Measurements from ENCODE around the gene TMEM108. TPM values are rescaled to one million over a fixed set of nuclear protein-coding genes. Genes with fewer than 3 reads are reported as not detected.

The TMEM108 gene
- total RNA-seq, 1 experiment from 2014 or later: not detected

- Histone ChIP-seq H3K4me1 (ENCODE audit: control insufficient read depth in 1 of 2, insufficient read depth in 2 of 2, low read length in 2 of 2) (no peaks in the 10 kb centered on the region), H3K27me3 (ENCODE audit: insufficient read depth, low read length) (peaks cover 22% of the 10 kb centered on the region; the same call in 1 of the 2 replicates), H3K9me3 (ENCODE audit: control insufficient read depth in 1 of 2, insufficient read depth in 1 of 2, low read depth in 1 of 2, low read length in 2 of 2) (no peaks in the 10 kb centered on the region), H3K27ac (ENCODE audit: low read depth, low read length) (no peak overlapping the region), H3K4me2 (ENCODE audit: low read length) (no peak overlapping the region), H3K4me3 (replicated peaks in 1 of 2; ENCODE audit: low read depth in 1 of 2, low read length in 2 of 2) (no peak overlapping the region), H4K20me1 (ENCODE audit: insufficient read depth) (no peaks in the 10 kb centered on the region), H3K79me2 (ENCODE audit: insufficient read depth, low read length) (no peaks in the 10 kb centered on the region), H2AFZ (ENCODE audit: low read depth, low read length, poor library complexity, severe bottlenecking) (no peak overlapping the region), H3K9me2 (ENCODE audit: insufficient read depth) (no peaks in the 10 kb centered on the region), H3K9ac (ENCODE audit: low read length) (no peak overlapping the region), H3K36me3 (ENCODE audit: control insufficient read depth in 1 of 2, insufficient read depth in 2 of 2, low read length in 2 of 2) (no peaks in the 10 kb centered on the region)
- ATAC-seq (no peak), DNase-seq (ENCODE audit: low read depth, low spot score) (no peak)
- ChIA-PET RAD21 (ENCODE audit: low non-redundant PET in 1 of 2, low total read pairs in 2 of 2, uncharacterized antibody in 2 of 2, unreplicated experiment in 2 of 2) (no interaction called here), POLR2A (no interaction called here), CTCF (no interaction called here)
- no peak for TF ChIP-seq ZBTB33 (IDR thresholded peaks at IDR 0.05; ENCODE audit: extremely low read depth, insufficient replicate concordance, low read length)
- no peak for TF ChIP-seq ZNF274 (IDR thresholded peaks at IDR 0.05; ENCODE audit: low read depth, low read length)
- TF ChIP-seq EZH2 (IDR thresholded peaks at IDR 0.05): no peak
- TF ChIP-seq SRF (IDR thresholded peaks at IDR 0.05; ENCODE audit: low read depth): no peak
- TF ChIP-seq MAX (IDR thresholded peaks at IDR 0.05): no peak
- no peak for TF ChIP-seq CBX3 (IDR thresholded peaks at IDR 0.05; ENCODE audit: low read depth)
- no peak for TF ChIP-seq SIN3A (IDR thresholded peaks at IDR 0.05; ENCODE audit: low read depth)
- no peak for TF ChIP-seq EZH2phosphoT487 (IDR thresholded peaks at IDR 0.05; ENCODE audit: borderline replicate concordance)
- TF ChIP-seq ZFX (IDR thresholded peaks at IDR 0.05): no peak
- TF ChIP-seq YY1 (IDR thresholded peaks at IDR 0.05; ENCODE audit: extremely low read depth, insufficient replicate concordance, low read depth, low read length): no peak
- no TSS peak for BruUV-seq (replicated peaks)
- intact Hi-C loops (cut with micrococcal nuclease): no loop called here
Observed at GRCh38 chr3:133081016-133081415, 42.8 kb downstream of the TMEM108 start.
